ENCODE data around the gene ZNF365.
A peak's percentile ranks its signal among the peaks of the same experiment; 100 is the strongest.
"Not testable (repeated sequence)": the region's sequence is repeated elsewhere in the genome, so short reads cannot be mapped to it uniquely, and the experiment has no call there.

ZNF365 gene

GRCh38 chr10:62394556-62395018, 20.4 kb downstream of the ZNF365 start:
- no peak overlapping the region for H4K5ac ChIP-seq (ENCODE audit: low read length)
- H3K79me2 ChIP-seq (ENCODE audit: control insufficient read depth, insufficient read depth, low read length) = no peaks in the 10 kb centered on the region
- no peaks in the 10 kb centered on the region for H3K4me1 ChIP-seq (ENCODE audit: control insufficient read depth, low read depth, low read length)
- no peak overlapping the region for H2BK15ac ChIP-seq (replicated peaks; ENCODE audit: low read depth)
- no peak overlapping the region for H2BK5ac ChIP-seq (ENCODE audit: low read length)
- H3K9ac ChIP-seq (ENCODE audit: low read length) = no peak overlapping the region
- no CpG with 5 or more reads among the region's 2 CpGs for WGBS (ENCODE audit: extremely low coverage, insufficient coverage, low lambda C conversion rate)
- no peak overlapping the region for H4K8ac ChIP-seq (ENCODE audit: low read depth, low read length)
- no peak overlapping the region for H3K4ac ChIP-seq (ENCODE audit: low read depth, low read length)
- no peak overlapping the region for H2AK5ac ChIP-seq (ENCODE audit: low read length)
- H3K18ac ChIP-seq (ENCODE audit: low read length) = no peak overlapping the region
- H2BK120ac ChIP-seq (ENCODE audit: low read depth, low read length) = no peak overlapping the region
- H3K56ac ChIP-seq (ENCODE audit: low read length) = no peak overlapping the region
- no peaks in the 10 kb centered on the region for H3K79me1 ChIP-seq (ENCODE audit: low read length)
- H3K4me2 ChIP-seq (ENCODE audit: low read length) = no peak overlapping the region
- H3K27me3 ChIP-seq (ENCODE audit: insufficient read depth, low read length, poor library complexity) = no peaks in the 10 kb centered on the region
- H3K36me3 ChIP-seq (ENCODE audit: control insufficient read depth, insufficient read depth, low read length) = no peaks in the 10 kb centered on the region
- no peak overlapping the region for H3K27ac ChIP-seq (ENCODE audit: low read depth, low read length)
- peak; percentile 46 for DNase-seq
- no peak overlapping the region for H3K23ac ChIP-seq (ENCODE audit: low read length)
- no peak overlapping the region for H3K4me3 ChIP-seq (ENCODE audit: low read length)

GRCh38 chr10:62395892-62396291, 21.7 kb downstream of the ZNF365 start:
- WGBS (ENCODE audit: extremely low coverage, insufficient coverage, low lambda C conversion rate) = no CpG with 5 or more reads among the region's 1 CpG
- no peak overlapping the region for H2BK5ac ChIP-seq (ENCODE audit: low read length)

GRCh38 chr10:62396864-62397263, 22.7 kb downstream of the ZNF365 start:
- no peak overlapping the region for H4K8ac ChIP-seq (ENCODE audit: low read depth, low read length)
- no peak overlapping the region for H3K4me2 ChIP-seq (ENCODE audit: low read length)
- no peak overlapping the region for H3K4me3 ChIP-seq (ENCODE audit: low read length)
- no peak overlapping the region for H3K9ac ChIP-seq (ENCODE audit: low read length)
- no peak overlapping the region for H2BK120ac ChIP-seq (ENCODE audit: low read depth, low read length)
- H3K23ac ChIP-seq (ENCODE audit: low read length) = no peak overlapping the region
- H3K79me1 ChIP-seq (ENCODE audit: low read length) = no peaks in the 10 kb centered on the region
- H3K56ac ChIP-seq (ENCODE audit: low read length) = no peak overlapping the region
- H3K4me1 ChIP-seq (ENCODE audit: control insufficient read depth, low read depth, low read length) = no peaks in the 10 kb centered on the region
- no peak overlapping the region for H2AK5ac ChIP-seq (ENCODE audit: low read length)
- H3K79me2 ChIP-seq (ENCODE audit: control insufficient read depth, insufficient read depth, low read length) = no peaks in the 10 kb centered on the region
- H3K18ac ChIP-seq (ENCODE audit: low read length) = no peak overlapping the region
- H2BK15ac ChIP-seq (replicated peaks; ENCODE audit: low read depth) = no peak overlapping the region
- no peak overlapping the region for H2BK5ac ChIP-seq (ENCODE audit: low read length)
- H4K5ac ChIP-seq (ENCODE audit: low read length) = no peak overlapping the region
- no peaks in the 10 kb centered on the region for H3K36me3 ChIP-seq (ENCODE audit: control insufficient read depth, insufficient read depth, low read length)
- WGBS (ENCODE audit: extremely low coverage, insufficient coverage, low lambda C conversion rate) = no CpG with 5 or more reads among the region's 3 CpGs
- H3K27ac ChIP-seq (ENCODE audit: low read depth, low read length) = no peak overlapping the region
- no peak overlapping the region for H3K4ac ChIP-seq (ENCODE audit: low read depth, low read length)
- no peaks in the 10 kb centered on the region for H3K27me3 ChIP-seq (ENCODE audit: insufficient read depth, low read length, poor library complexity)
- DNase-seq = no peak

More at GRCh38 chr10:62395892-62396291, 21.7 kb downstream of the ZNF365 start:
- H3K79me2 ChIP-seq (ENCODE audit: control insufficient read depth, insufficient read depth, low read length) = no peaks in the 10 kb centered on the region
- H3K27me3 ChIP-seq (ENCODE audit: insufficient read depth, low read length, poor library complexity) = no peaks in the 10 kb centered on the region
- no peak for DNase-seq
- no peak overlapping the region for H3K9ac ChIP-seq (ENCODE audit: low read length)
- H3K4me3 ChIP-seq (ENCODE audit: low read length) = no peak overlapping the region
- no peak overlapping the region for H3K4ac ChIP-seq (ENCODE audit: low read depth, low read length)
- H3K56ac ChIP-seq (ENCODE audit: low read length) = no peak overlapping the region
- no peak overlapping the region for H3K18ac ChIP-seq (ENCODE audit: low read length)
- no peaks in the 10 kb centered on the region for H3K36me3 ChIP-seq (ENCODE audit: control insufficient read depth, insufficient read depth, low read length)
- no peak overlapping the region for H3K23ac ChIP-seq (ENCODE audit: low read length)
- no peaks in the 10 kb centered on the region for H3K4me1 ChIP-seq (ENCODE audit: control insufficient read depth, low read depth, low read length)
- no peak overlapping the region for H4K5ac ChIP-seq (ENCODE audit: low read length)
- H3K4me2 ChIP-seq (ENCODE audit: low read length) = no peak overlapping the region
- no peak overlapping the region for H2AK5ac ChIP-seq (ENCODE audit: low read length)
- H2BK15ac ChIP-seq (replicated peaks; ENCODE audit: low read depth) = no peak overlapping the region
- no peaks in the 10 kb centered on the region for H3K79me1 ChIP-seq (ENCODE audit: low read length)
- no peak overlapping the region for H3K27ac ChIP-seq (ENCODE audit: low read depth, low read length)
- H2BK120ac ChIP-seq (ENCODE audit: low read depth, low read length) = no peak overlapping the region
- H4K8ac ChIP-seq (ENCODE audit: low read depth, low read length) = no peak overlapping the region

- Histone ChIP-seq H3K36me3 (ENCODE audit: control insufficient read depth, insufficient read depth, low read length) (no peaks in the 10 kb centered on the region), H2BK15ac (replicated peaks; ENCODE audit: low read depth) (no peak overlapping the region), H2BK5ac (ENCODE audit: low read length) (no peak overlapping the region), H3K56ac (ENCODE audit: low read length) (no peak overlapping the region), H2AK5ac (ENCODE audit: low read length) (no peak overlapping the region), H3K27ac (ENCODE audit: low read depth, low read length) (no peak overlapping the region), H2BK120ac (ENCODE audit: low read depth, low read length) (no peak overlapping the region), H3K79me2 (ENCODE audit: control insufficient read depth, insufficient read depth, low read length) (no peaks in the 10 kb centered on the region), H3K4ac (ENCODE audit: low read depth, low read length) (no peak overlapping the region), H4K5ac (ENCODE audit: low read length) (no peak overlapping the region), H3K23ac (ENCODE audit: low read length) (no peak overlapping the region), H3K9ac (ENCODE audit: low read length) (no peak overlapping the region), H3K27me3 (ENCODE audit: insufficient read depth, low read length, poor library complexity) (no peaks in the 10 kb centered on the region), H3K79me1 (ENCODE audit: low read length) (no peaks in the 10 kb centered on the region), H4K8ac (ENCODE audit: low read depth, low read length) (no peak overlapping the region), H3K4me3 (ENCODE audit: low read length) (no peak overlapping the region), H3K4me1 (ENCODE audit: control insufficient read depth, low read depth, low read length) (no peaks in the 10 kb centered on the region), H3K4me2 (ENCODE audit: low read length) (no peak overlapping the region), H3K18ac (ENCODE audit: low read length) (no peak overlapping the region)
- DNase-seq = no peak
- WGBS (ENCODE audit: extremely low coverage, insufficient coverage, low lambda C conversion rate) = no CpG with 5 or more reads among the region's 5 CpGs
These were observed 25.0 kb downstream of the ZNF365 start for GRCh38 chr10:62399211-62399610.

- Histone ChIP-seq H3K27me3 (ENCODE audit: insufficient read depth, low read length, poor library complexity) (no peaks in the 10 kb centered on the region), H3K18ac (ENCODE audit: low read length) (no peak overlapping the region), H3K79me2 (ENCODE audit: control insufficient read depth, insufficient read depth, low read length) (no peaks in the 10 kb centered on the region), H4K5ac (ENCODE audit: low read length) (no peak overlapping the region), H3K56ac (ENCODE audit: low read length) (no peak overlapping the region), H2BK15ac (replicated peaks; ENCODE audit: low read depth) (no peak overlapping the region), H3K36me3 (ENCODE audit: control insufficient read depth, insufficient read depth, low read length) (no peaks in the 10 kb centered on the region), H3K4ac (ENCODE audit: low read depth, low read length) (no peak overlapping the region), H3K4me3 (ENCODE audit: low read length) (no peak overlapping the region), H3K23ac (ENCODE audit: low read length) (no peak overlapping the region), H3K79me1 (ENCODE audit: low read length) (no peaks in the 10 kb centered on the region), H2BK5ac (ENCODE audit: low read length) (no peak overlapping the region), H3K4me2 (ENCODE audit: low read length) (no peak overlapping the region), H4K8ac (ENCODE audit: low read depth, low read length) (no peak overlapping the region), H2BK120ac (ENCODE audit: low read depth, low read length) (no peak overlapping the region), H3K27ac (ENCODE audit: low read depth, low read length) (no peak overlapping the region), H2AK5ac (ENCODE audit: low read length) (no peak overlapping the region), H3K9ac (ENCODE audit: low read length) (no peak overlapping the region), H3K4me1 (ENCODE audit: control insufficient read depth, low read depth, low read length) (no peaks in the 10 kb centered on the region)
- DNase-seq = no peak
These were observed 28.3 kb downstream of the ZNF365 start for GRCh38 chr10:62402508-62402907.

GRCh38 chr10:62410528-62410927, 36.4 kb downstream of the ZNF365 start:
- not testable (repeated sequence) for H3K36me3 ChIP-seq (ENCODE audit: control insufficient read depth, insufficient read depth, low read length); H3K9ac ChIP-seq (ENCODE audit: low read length); H2BK120ac ChIP-seq (ENCODE audit: low read depth, low read length); DNase-seq; H3K27ac ChIP-seq (ENCODE audit: low read depth, low read length); H2AK5ac ChIP-seq (ENCODE audit: low read length); H4K8ac ChIP-seq (ENCODE audit: low read depth, low read length); H2BK5ac ChIP-seq (ENCODE audit: low read length); H3K4ac ChIP-seq (ENCODE audit: low read depth, low read length); H3K79me1 ChIP-seq (ENCODE audit: low read length); H3K27me3 ChIP-seq (ENCODE audit: insufficient read depth, low read length, poor library complexity); H4K5ac ChIP-seq (ENCODE audit: low read length); H3K4me3 ChIP-seq (ENCODE audit: low read length); H3K56ac ChIP-seq (ENCODE audit: low read length); H3K23ac ChIP-seq (ENCODE audit: low read length); H3K18ac ChIP-seq (ENCODE audit: low read length); H3K79me2 ChIP-seq (ENCODE audit: control insufficient read depth, insufficient read depth, low read length); H3K4me1 ChIP-seq (ENCODE audit: control insufficient read depth, low read depth, low read length); H2BK15ac ChIP-seq (replicated peaks; ENCODE audit: low read depth); H3K4me2 ChIP-seq (ENCODE audit: low read length)
- WGBS (ENCODE audit: extremely low coverage, insufficient coverage, low lambda C conversion rate) = no CpG with 5 or more reads among the region's 1 CpG

All from mesendoderm (in vitro differentiated cells).